Progenitor cell of endocrine pancreas (in vitro differentiated cells): ENCODE data around the gene CCDC149. TPM values are rescaled to one million over a fixed set of nuclear protein-coding genes. Genes with fewer than 3 reads are reported as not detected.

Source experiments
- DNase-seq: peaks from one replicate; pipeline ENCODE4 v3.0.0; 2021; ENCODE audit warnings: low spot score; ENCODE audit not compliant: unreplicated experiment
- H3K27ac Mint-ChIP-seq: 2 replicates; pipeline ENCODE4 v1.8.0; 2021; ENCODE audit warnings: mild to moderate bottlenecking, moderate library complexity, mixed read lengths
- H3K27me3 Mint-ChIP-seq: 2 replicates; pipeline ENCODE4 v1.8.0; 2021; ENCODE audit warnings: mixed read lengths
- H3K36me3 Mint-ChIP-seq: 2 replicates; pipeline ENCODE4 v1.8.0; 2022; ENCODE audit warnings: mixed read lengths; ENCODE audit not compliant: insufficient read depth
- H3K4me1 Mint-ChIP-seq: 2 replicates; pipeline ENCODE4 v1.8.0; 2021; ENCODE audit warnings: low read depth, mixed read lengths
- H3K4me3 Mint-ChIP-seq: 2 replicates; pipeline ENCODE4 v1.8.0; 2021; ENCODE audit warnings: low read depth, mild to moderate bottlenecking, moderate library complexity, mixed read lengths
- H3K9me3 Mint-ChIP-seq: 2 replicates; pipeline ENCODE4 v1.8.0; 2021; ENCODE audit warnings: low read depth, mixed read lengths
- CTCF ChIP-seq: fragments of 200-600 bp; sonication (generic); IDR thresholded peaks from one replicate; pipeline ENCODE4 v1.5.0; 2021; ENCODE audit warnings: antibody characterized with exemption, mild to moderate bottlenecking; ENCODE audit not compliant: unreplicated experiment
- total RNA-seq: library from RNA; stranded (reverse); gene quantifications from 2 replicates; pipeline ENCODE4 v1.2.1, GENCODE V29; 2021

CCDC149 gene
- total RNA-seq, 1 donor from 2014 or later: 13.2 TPM

- no peak overlapping the region for H3K27ac Mint-ChIP-seq
These were observed 56.3 kb downstream of the CCDC149 start for GRCh38 chr4:24856586-24856985.

GRCh38 chr4:24855741-24856140 is 57.1 kb downstream of the CCDC149 start:
- no peak for DNase-seq
- peaks cover 6% of the 10 kb centered on the region for H3K4me1 Mint-ChIP-seq
- peaks cover 12% of the 10 kb centered on the region for H3K9me3 Mint-ChIP-seq
- no peaks in the 10 kb centered on the region for H3K27me3 Mint-ChIP-seq
- no peak overlapping the region for H3K4me3 Mint-ChIP-seq
- no peak overlapping the region for H3K27ac Mint-ChIP-seq
- no peak for TF ChIP-seq CTCF
- peaks cover 12% of the 10 kb centered on the region for H3K36me3 Mint-ChIP-seq

More at GRCh38 chr4:24856586-24856985, 56.3 kb downstream of the CCDC149 start:
- Mint-ChIP-seq H3K9me3 (peaks cover 17% of the 10 kb centered on the region), H3K36me3 (peaks cover 17% of the 10 kb centered on the region), H3K27me3 (no peaks in the 10 kb centered on the region), H3K4me3 (no peak overlapping the region), H3K4me1 (peaks cover 6% of the 10 kb centered on the region)
- DNase-seq: no peak
- no peak for TF ChIP-seq CTCF

GRCh38 chr4:24853142-24853541 is 59.7 kb downstream of the CCDC149 start:
- TF ChIP-seq CTCF: no peak
- Mint-ChIP-seq H3K4me1 (peaks cover 6% of the 10 kb centered on the region), H3K27me3 (no peaks in the 10 kb centered on the region), H3K4me3 (no peak overlapping the region), H3K9me3 (no peaks in the 10 kb centered on the region), H3K36me3 (peaks cover 4% of the 10 kb centered on the region), H3K27ac (no peak overlapping the region)
- no peak for DNase-seq

GRCh38 chr4:24850674-24851073 is 62.2 kb downstream of the CCDC149 start:
- DNase-seq: no peak
- Mint-ChIP-seq H3K4me1 (no peaks in the 10 kb centered on the region), H3K4me3 (no peak overlapping the region), H3K27me3 (no peaks in the 10 kb centered on the region), H3K27ac (no peak overlapping the region), H3K9me3 (no peaks in the 10 kb centered on the region), H3K36me3 (peaks cover 4% of the 10 kb centered on the region)
- TF ChIP-seq CTCF: no peak

- H3K4me3 Mint-ChIP-seq: no peak overlapping the region
- no peak overlapping the region for H3K27ac Mint-ChIP-seq
- H3K36me3 Mint-ChIP-seq: peaks cover 4% of the 10 kb centered on the region
- no peaks in the 10 kb centered on the region for H3K9me3 Mint-ChIP-seq
- H3K27me3 Mint-ChIP-seq: no peaks in the 10 kb centered on the region
- TF ChIP-seq CTCF: no peak
- no peaks in the 10 kb centered on the region for H3K4me1 Mint-ChIP-seq
- DNase-seq: no peak
These were observed 63.1 kb downstream of the CCDC149 start for GRCh38 chr4:24849756-24850155.
